Natural killer cell (primary cell): Measurements from ENCODE around the gene NCAPG2. TPM values are rescaled to one million over a fixed set of nuclear protein-coding genes. Genes with fewer than 3 reads are reported as not detected.

Experiments used
- ATAC-seq, 3 donors: fragments of 150-1000 bp in 2 of 3; fragments of 200-7000 bp in 1 of 3; cut with Tn5 transposase; 1 replicate in 1 of 3; 2 replicates in 2 of 3; pipeline ENCODE4 v1.10.0; 2021; ENCODE audit warnings: mild to moderate bottlenecking in 2 of 3, moderate library complexity in 2 of 3
- DNase-seq, 2 donors: peaks; one replicate each; pipeline versions ENCODE4 v3.0.0 to v3.0.0-alpha.2; 2013 to 2021; ENCODE audit warnings: mixed read lengths in 1 of 2
- H3K27ac ChIP-seq: one replicate; pipeline ENCODE4 v1.5.1; 2013; ENCODE audit warnings: mild to moderate bottlenecking, low read length
- H3K27me3 ChIP-seq: one replicate; pipeline ENCODE4 v1.6.1; 2013; ENCODE audit warnings: low read length; ENCODE audit not compliant: control insufficient read depth, insufficient read depth
- H3K36me3 ChIP-seq: one replicate; pipeline ENCODE4 v1.6.1; 2013; ENCODE audit warnings: low read length; ENCODE audit not compliant: control insufficient read depth, insufficient read depth
- H3K4me1 ChIP-seq: one replicate; pipeline ENCODE4 v1.6.1; 2013; ENCODE audit warnings: low read length; ENCODE audit not compliant: control insufficient read depth, insufficient read depth
- H3K4me3 ChIP-seq: one replicate; pipeline ENCODE4 v1.5.1; 2013; ENCODE audit warnings: low read length
- H3K9me3 ChIP-seq: one replicate; pipeline ENCODE4 v1.6.1; 2013; ENCODE audit warnings: low read length; ENCODE audit not compliant: control insufficient read depth, insufficient read depth
- H3K27ac Mint-ChIP-seq, 2 donors: one replicate each; pipeline ENCODE4 v1.8.0; 2022; ENCODE audit warnings: mild to moderate bottlenecking in 2 of 2, mixed read lengths in 2 of 2, moderate library complexity in 1 of 2
- H3K27me3 Mint-ChIP-seq, 2 donors: one replicate each; pipeline ENCODE4 v1.8.0; 2022; ENCODE audit warnings: low read depth in 2 of 2, mixed read lengths in 2 of 2
- H3K36me3 Mint-ChIP-seq: one replicate; pipeline ENCODE4 v1.8.0; 2022; ENCODE audit warnings: mixed read lengths
- H3K4me1 Mint-ChIP-seq, 2 donors: one replicate each; pipeline ENCODE4 v1.8.0; 2022; ENCODE audit warnings: mixed read lengths in 2 of 2
- H3K4me3 Mint-ChIP-seq: one replicate; pipeline ENCODE4 v1.8.0; 2022; ENCODE audit warnings: mild to moderate bottlenecking, moderate library complexity, mixed read lengths
- H3K9me3 Mint-ChIP-seq, 2 donors: one replicate each; pipeline ENCODE4 v1.8.0; 2022; ENCODE audit warnings: mixed read lengths in 2 of 2
- CTCF ChIP-seq: fragments of 200-600 bp; IDR thresholded peaks from one replicate; pipeline ENCODE4 v1.8.0; 2022; ENCODE audit warnings: antibody characterized with exemption
- WGBS: methylation state at CpG from one replicate; pipeline ENCODE4 v1.1.7; 2013; ENCODE audit warnings: missing lambda C conversion rate; ENCODE audit not compliant: insufficient coverage; 5-methylcytosine and 5-hydroxymethylcytosine counted together
- intact Hi-C: fragments of 100-400 bp; cut with micrococcal nuclease; formaldehyde crosslinking; loops from one replicate; pipeline ENCODE4 v1.14.2; 2022
- total RNA-seq, 4 donors: library from RNA; stranded (reverse); fragments of 120-200 nt in 1 of 4; gene quantifications; one replicate each; pipeline versions ENCODE4 v1.2.3 to v1.2.4, GENCODE V29; 2013 to 2022

The NCAPG2 gene
- total RNA-seq, 3 donors from 2014 or later (not counting 1 experiment from before 2014, with no cell fraction given), result 8.8 to 14.8 (median 14.1) TPM

- peak; percentile 29 to 55 (median 34) for ATAC-seq
- Mint-ChIP-seq H3K4me1 (peaks cover 4 to 7% of the 10 kb centered on the region in 2 donors), H3K36me3 (no peaks in the 10 kb centered on the region), H3K4me3 (no peak overlapping the region), H3K27me3 (no peaks in the 10 kb centered on the region), H3K27ac (peak overlapping the region; percentile 30 to 64), H3K9me3 (peaks cover 0 to 3% of the 10 kb centered on the region in 2 donors)
- Histone ChIP-seq H3K27ac (no peak overlapping the region), H3K27me3 (no peaks in the 10 kb centered on the region), H3K4me1 (no peaks in the 10 kb centered on the region), H3K36me3 (no peaks in the 10 kb centered on the region), H3K4me3 (no peak overlapping the region), H3K9me3 (no peaks in the 10 kb centered on the region)
- no peak for DNase-seq
- 78% methylated on average over 7 of the region's 7 CpGs for WGBS
- no peak for TF ChIP-seq CTCF
- intact Hi-C loops, result no loop called here
These were observed 95.2 kb downstream of the NCAPG2 start for GRCh38 chr7:158609313-158609974.

- 97% methylated on average over 6 of the region's 6 CpGs for WGBS
- no peaks in the 10 kb centered on the region for H3K4me1 ChIP-seq
- no peak for TF ChIP-seq CTCF
- H3K4me3 Mint-ChIP-seq, result no peak overlapping the region
- peaks cover 4 to 7% of the 10 kb centered on the region in 2 donors for H3K4me1 Mint-ChIP-seq
- H3K9me3 Mint-ChIP-seq, result peaks cover 0 to 3% of the 10 kb centered on the region in 2 donors
- DNase-seq (no peak), ATAC-seq (no peak)
- H3K27me3 ChIP-seq, result no peaks in the 10 kb centered on the region
- no peaks in the 10 kb centered on the region for H3K36me3 Mint-ChIP-seq
- no peaks in the 10 kb centered on the region for H3K27me3 Mint-ChIP-seq
- H3K27ac ChIP-seq, result no peak overlapping the region
- H3K9me3 ChIP-seq, result no peaks in the 10 kb centered on the region
- H3K4me3 ChIP-seq, result no peak overlapping the region
- no peaks in the 10 kb centered on the region for H3K36me3 ChIP-seq
- no peak overlapping the region for H3K27ac Mint-ChIP-seq
- intact Hi-C loops, result no loop called here
These were observed 97.0 kb downstream of the NCAPG2 start for GRCh38 chr7:158607563-158607962.

GRCh38 chr7:158606671-158607424 is 97.8 kb downstream of the NCAPG2 start:
- intact Hi-C loops, result no loop called here
- H3K4me3 Mint-ChIP-seq, result no peak overlapping the region
- H3K36me3 ChIP-seq, result no peaks in the 10 kb centered on the region
- H3K4me1 Mint-ChIP-seq, result peaks cover 4 to 7% of the 10 kb centered on the region in 2 donors
- no peak overlapping the region for H3K27ac ChIP-seq
- no peak for TF ChIP-seq CTCF
- H3K27me3 ChIP-seq, result no peaks in the 10 kb centered on the region
- ATAC-seq (no peak), DNase-seq (no peak)
- WGBS, result 97% methylated on average over 18 of the region's 18 CpGs
- no peak overlapping the region for H3K27ac Mint-ChIP-seq
- H3K36me3 Mint-ChIP-seq, result no peaks in the 10 kb centered on the region
- H3K4me3 ChIP-seq, result no peak overlapping the region
- no peaks in the 10 kb centered on the region for H3K4me1 ChIP-seq
- H3K27me3 Mint-ChIP-seq, result no peaks in the 10 kb centered on the region
- H3K9me3 ChIP-seq, result no peaks in the 10 kb centered on the region
- H3K9me3 Mint-ChIP-seq, result peaks cover 0 to 3% of the 10 kb centered on the region in 2 donors
